ENCODE measurements around the gene BANF1.

- no peak for TF ChIP-seq EZH2 (IDR thresholded peaks at IDR 0.05; ENCODE audit: insufficient read depth, poor library complexity, severe bottlenecking)
- TF ChIP-seq EZH2phosphoT487 (IDR thresholded peaks at IDR 0.05; ENCODE audit: insufficient read depth, low read depth) = no peak
These were observed 19.3 kb upstream of the BANF1 start for GRCh38 chr11:65982824-65983588.

Measured in GM23248 (cell line).